HepG2 (cell line): ENCODE measurements around the gene TRMU. TPM values are rescaled to one million over a fixed set of nuclear protein-coding genes. Genes with fewer than 3 reads are reported as not detected.

ENCODE experiments used
- ASH2L ChIP-seq: fragments of 300-600, 200-600 bp; sonication (generic); IDR thresholded peaks from 2 replicates; pipeline ENCODE4 v1.7.0; 2017; ENCODE audit warnings: low read depth, mild to moderate bottlenecking, moderate library complexity, mixed read lengths, low read length; ENCODE audit not compliant: insufficient read length
- FIP1L1 ChIP-seq: fragments of 200-400 bp; formaldehyde crosslinking; IDR thresholded peaks from 2 replicates; pipeline ENCODE4 v1.6.1; 2018; ENCODE audit warnings: low read depth, mild to moderate bottlenecking, low read length, moderate library complexity, borderline replicate concordance; ENCODE audit not compliant: insufficient read depth
- GPN1 ChIP-seq: sonication (generic); formaldehyde crosslinking; IDR thresholded peaks from 2 replicates; pipeline ENCODE4 v1.5.1; 2020; ENCODE audit warnings: missing genetic modification reagents, borderline replicate concordance
- KMT2A ChIP-seq: sonication (generic); formaldehyde crosslinking; IDR thresholded peaks from 2 replicates; pipeline ENCODE4 v1.4.0; 2020; ENCODE audit warnings: missing genetic modification reagents
- MEIS2 ChIP-seq: sonication (generic); formaldehyde crosslinking; IDR thresholded peaks from 2 replicates; pipeline ENCODE4 v1.9.0; 2021; ENCODE audit warnings: mild to moderate bottlenecking, missing genetic modification reagents
- NFIC ChIP-seq: IDR thresholded peaks from 2 replicates; pipeline ENCODE4 v1.6.1; 2012; ENCODE audit warnings: mild to moderate bottlenecking, low read length, inconsistent platforms
- SIX1 ChIP-seq: sonication (generic); formaldehyde crosslinking; IDR thresholded peaks from 2 replicates; pipeline ENCODE4 v1.4.0; 2020; ENCODE audit warnings: missing genetic modification reagents, borderline replicate concordance
- THYN1 ChIP-seq: sonication (generic); formaldehyde crosslinking; IDR thresholded peaks from 2 replicates; pipeline ENCODE4 v1.8.1; 2023; ENCODE audit warnings: low read depth, mild to moderate bottlenecking, moderate library complexity, missing genetic modification reagents, borderline replicate concordance
- XRCC5 ChIP-seq: fragments of 200-400 bp; formaldehyde crosslinking; optimal IDR thresholded peaks from 2 replicates; pipeline ENCODE3; 2017; ENCODE audit warnings: mild to moderate bottlenecking, low read length
- polyA plus RNA-seq, 8 experiments: library from polyadenylated mRNA; depleted of rRNA in 3 of 8; stranded (reverse) in 7 of 8; unstranded in 1 of 8; fragments of >200 nt; fragmentation: Illumina TruSeq in 4 of 8; extraction: Trizol in 4 of 8; gene quantifications; 2 replicates each; pipeline versions ENCODE4 v1.2.1 to v1.2.3, GENCODE V29; 2011 to 2016; ENCODE audit warnings: low read depth in 4 of 8, missing spikeins in 1 of 8, mixed read lengths in 1 of 8; ENCODE audit not compliant: insufficient read depth in 1 of 8
- total RNA-seq, 5 experiments: library from RNA; depleted of rRNA; stranded (reverse); fragments of >200 nt; fragmentation: Illumina TruSeq; extraction: Trizol; gene quantifications; 2 replicates each; pipeline ENCODE4 v1.2.3, GENCODE V29; 2016; ENCODE audit warnings: low read depth in 1 of 5
- TF ChIP-seq, protein P1 (sequence below): sonication (generic); formaldehyde crosslinking; IDR thresholded peaks from 2 replicates; pipeline ENCODE4 v1.5.0; 2020; ENCODE audit warnings: mild to moderate bottlenecking, missing genetic modification reagents, borderline replicate concordance
- TF ChIP-seq, protein P2 (sequence below): sonication (generic); formaldehyde crosslinking; IDR thresholded peaks from 2 replicates; pipeline ENCODE4 v1.4.0; 2020; ENCODE audit warnings: missing genetic modification reagents
- TF ChIP-seq, protein P3 (sequence below): sonication (generic); formaldehyde crosslinking; IDR thresholded peaks from 2 replicates; pipeline ENCODE4 v1.4.0; 2020; ENCODE audit warnings: low read depth, missing genetic modification reagents
- TF ChIP-seq, protein P4 (sequence below): sonication (generic); formaldehyde crosslinking; IDR thresholded peaks from 2 replicates; pipeline ENCODE4 v1.5.1; 2020; ENCODE audit warnings: mild to moderate bottlenecking, missing genetic modification reagents, borderline replicate concordance

TRMU gene
- total and polyA plus RNA-seq, 2 of the 13 experiments (the other 11 are each of a cell fraction or from before 2014, with no cell fraction given) = 31.0 to 50.2 TPM

DNA sequence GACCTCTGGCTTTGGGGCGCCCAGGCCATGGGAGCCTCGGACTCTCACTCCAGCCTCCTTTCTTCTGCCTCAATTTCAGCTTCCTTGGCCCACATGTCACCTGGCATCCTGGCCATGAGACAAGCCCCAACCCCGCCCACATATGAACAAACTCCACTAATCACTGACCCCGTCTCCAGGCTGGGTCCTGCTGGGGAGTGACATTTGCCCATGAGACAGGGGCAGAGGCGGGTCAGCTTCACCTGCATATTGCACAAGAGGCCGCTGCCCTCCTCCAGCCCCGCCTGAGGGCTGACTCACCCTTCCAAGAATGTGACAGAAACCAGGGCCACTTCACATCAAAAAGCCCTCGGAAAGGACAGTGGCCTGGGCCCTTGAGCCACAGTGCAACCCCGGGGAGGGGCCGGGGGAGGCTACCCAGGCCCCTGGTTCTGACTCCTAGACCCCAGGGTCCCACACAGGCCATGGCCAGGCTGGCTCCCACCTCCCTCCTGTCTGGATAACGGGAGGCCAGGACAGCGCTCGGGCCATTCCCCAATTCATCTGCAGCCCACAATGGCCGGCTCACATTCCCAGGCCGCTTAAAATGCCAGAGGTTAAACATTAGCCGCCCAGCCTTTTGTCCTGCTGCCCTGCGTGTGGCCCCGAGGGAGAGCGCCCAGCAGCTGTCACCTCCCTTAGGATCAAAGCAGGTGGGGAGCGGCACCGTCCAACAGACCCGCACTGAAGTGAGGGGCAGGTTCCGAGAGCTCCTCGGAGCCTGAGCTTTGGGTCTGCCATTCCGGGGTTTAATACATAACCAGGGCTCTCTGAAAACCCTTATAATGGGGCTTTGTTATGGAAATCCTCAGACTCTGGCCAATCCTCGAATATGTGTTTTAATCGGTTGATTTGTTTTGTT, 42.3 kb downstream of the TRMU start (continued):
- TF ChIP-seq, protein P1, sequence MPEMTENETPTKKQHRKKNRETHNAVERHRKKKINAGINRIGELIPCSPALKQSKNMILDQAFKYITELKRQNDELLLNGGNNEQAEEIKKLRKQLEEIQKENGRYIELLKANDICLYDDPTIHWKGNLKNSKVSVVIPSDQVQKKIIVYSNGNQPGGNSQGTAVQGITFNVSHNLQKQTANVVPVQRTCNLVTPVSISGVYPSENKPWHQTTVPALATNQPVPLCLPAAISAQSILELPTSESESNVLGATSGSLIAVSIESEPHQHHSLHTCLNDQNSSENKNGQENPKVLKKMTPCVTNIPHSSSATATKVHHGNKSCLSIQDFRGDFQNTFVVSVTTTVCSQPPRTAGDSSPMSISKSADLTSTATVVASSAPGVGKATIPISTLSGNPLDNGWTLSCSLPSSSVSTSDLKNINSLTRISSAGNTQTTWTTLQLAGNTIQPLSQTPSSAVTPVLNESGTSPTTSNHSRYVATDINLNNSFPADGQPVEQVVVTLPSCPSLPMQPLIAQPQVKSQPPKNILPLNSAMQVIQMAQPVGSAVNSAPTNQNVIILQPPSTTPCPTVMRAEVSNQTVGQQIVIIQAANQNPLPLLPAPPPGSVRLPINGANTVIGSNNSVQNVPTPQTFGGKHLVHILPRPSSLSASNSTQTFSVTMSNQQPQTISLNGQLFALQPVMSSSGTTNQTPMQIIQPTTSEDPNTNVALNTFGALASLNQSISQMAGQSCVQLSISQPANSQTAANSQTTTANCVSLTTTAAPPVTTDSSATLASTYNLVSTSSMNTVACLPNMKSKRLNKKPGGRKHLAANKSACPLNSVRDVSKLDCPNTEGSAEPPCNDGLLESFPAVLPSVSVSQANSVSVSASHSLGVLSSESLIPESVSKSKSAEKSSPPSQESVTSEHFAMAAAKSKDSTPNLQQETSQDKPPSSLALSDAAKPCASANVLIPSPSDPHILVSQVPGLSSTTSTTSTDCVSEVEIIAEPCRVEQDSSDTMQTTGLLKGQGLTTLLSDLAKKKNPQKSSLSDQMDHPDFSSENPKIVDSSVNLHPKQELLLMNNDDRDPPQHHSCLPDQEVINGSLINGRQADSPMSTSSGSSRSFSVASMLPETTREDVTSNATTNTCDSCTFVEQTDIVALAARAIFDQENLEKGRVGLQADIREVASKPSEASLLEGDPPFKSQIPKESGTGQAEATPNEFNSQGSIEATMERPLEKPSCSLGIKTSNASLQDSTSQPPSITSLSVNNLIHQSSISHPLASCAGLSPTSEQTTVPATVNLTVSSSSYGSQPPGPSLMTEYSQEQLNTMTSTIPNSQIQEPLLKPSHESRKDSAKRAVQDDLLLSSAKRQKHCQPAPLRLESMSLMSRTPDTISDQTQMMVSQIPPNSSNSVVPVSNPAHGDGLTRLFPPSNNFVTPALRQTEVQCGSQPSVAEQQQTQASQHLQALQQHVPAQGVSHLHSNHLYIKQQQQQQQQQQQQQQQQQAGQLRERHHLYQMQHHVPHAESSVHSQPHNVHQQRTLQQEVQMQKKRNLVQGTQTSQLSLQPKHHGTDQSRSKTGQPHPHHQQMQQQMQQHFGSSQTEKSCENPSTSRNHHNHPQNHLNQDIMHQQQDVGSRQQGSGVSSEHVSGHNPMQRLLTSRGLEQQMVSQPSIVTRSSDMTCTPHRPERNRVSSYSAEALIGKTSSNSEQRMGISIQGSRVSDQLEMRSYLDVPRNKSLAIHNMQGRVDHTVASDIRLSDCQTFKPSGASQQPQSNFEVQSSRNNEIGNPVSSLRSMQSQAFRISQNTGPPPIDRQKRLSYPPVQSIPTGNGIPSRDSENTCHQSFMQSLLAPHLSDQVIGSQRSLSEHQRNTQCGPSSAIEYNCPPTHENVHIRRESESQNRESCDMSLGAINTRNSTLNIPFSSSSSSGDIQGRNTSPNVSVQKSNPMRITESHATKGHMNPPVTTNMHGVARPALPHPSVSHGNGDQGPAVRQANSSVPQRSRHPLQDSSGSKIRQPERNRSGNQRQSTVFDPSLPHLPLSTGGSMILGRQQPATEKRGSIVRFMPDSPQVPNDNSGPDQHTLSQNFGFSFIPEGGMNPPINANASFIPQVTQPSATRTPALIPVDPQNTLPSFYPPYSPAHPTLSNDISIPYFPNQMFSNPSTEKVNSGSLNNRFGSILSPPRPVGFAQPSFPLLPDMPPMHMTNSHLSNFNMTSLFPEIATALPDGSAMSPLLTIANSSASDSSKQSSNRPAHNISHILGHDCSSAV = no peak
- TF ChIP-seq KMT2A (CRISPR knock-in tag) (no peak), THYN1 (CRISPR knock-in tag) (no peak), MEIS2 (CRISPR knock-in tag) (peak; percentile 80), ASH2L (peak; percentile 98), XRCC5 (peak; percentile 65), GPN1 (CRISPR knock-in tag) (no peak), SIX1 (no peak; the same call in 1 of the 2 replicates), NFIC (no peak), FIP1L1 (no peak)
- TF ChIP-seq, protein P2, sequence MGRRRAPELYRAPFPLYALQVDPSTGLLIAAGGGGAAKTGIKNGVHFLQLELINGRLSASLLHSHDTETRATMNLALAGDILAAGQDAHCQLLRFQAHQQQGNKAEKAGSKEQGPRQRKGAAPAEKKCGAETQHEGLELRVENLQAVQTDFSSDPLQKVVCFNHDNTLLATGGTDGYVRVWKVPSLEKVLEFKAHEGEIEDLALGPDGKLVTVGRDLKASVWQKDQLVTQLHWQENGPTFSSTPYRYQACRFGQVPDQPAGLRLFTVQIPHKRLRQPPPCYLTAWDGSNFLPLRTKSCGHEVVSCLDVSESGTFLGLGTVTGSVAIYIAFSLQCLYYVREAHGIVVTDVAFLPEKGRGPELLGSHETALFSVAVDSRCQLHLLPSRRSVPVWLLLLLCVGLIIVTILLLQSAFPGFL = no peak
- TF ChIP-seq, protein P3, sequence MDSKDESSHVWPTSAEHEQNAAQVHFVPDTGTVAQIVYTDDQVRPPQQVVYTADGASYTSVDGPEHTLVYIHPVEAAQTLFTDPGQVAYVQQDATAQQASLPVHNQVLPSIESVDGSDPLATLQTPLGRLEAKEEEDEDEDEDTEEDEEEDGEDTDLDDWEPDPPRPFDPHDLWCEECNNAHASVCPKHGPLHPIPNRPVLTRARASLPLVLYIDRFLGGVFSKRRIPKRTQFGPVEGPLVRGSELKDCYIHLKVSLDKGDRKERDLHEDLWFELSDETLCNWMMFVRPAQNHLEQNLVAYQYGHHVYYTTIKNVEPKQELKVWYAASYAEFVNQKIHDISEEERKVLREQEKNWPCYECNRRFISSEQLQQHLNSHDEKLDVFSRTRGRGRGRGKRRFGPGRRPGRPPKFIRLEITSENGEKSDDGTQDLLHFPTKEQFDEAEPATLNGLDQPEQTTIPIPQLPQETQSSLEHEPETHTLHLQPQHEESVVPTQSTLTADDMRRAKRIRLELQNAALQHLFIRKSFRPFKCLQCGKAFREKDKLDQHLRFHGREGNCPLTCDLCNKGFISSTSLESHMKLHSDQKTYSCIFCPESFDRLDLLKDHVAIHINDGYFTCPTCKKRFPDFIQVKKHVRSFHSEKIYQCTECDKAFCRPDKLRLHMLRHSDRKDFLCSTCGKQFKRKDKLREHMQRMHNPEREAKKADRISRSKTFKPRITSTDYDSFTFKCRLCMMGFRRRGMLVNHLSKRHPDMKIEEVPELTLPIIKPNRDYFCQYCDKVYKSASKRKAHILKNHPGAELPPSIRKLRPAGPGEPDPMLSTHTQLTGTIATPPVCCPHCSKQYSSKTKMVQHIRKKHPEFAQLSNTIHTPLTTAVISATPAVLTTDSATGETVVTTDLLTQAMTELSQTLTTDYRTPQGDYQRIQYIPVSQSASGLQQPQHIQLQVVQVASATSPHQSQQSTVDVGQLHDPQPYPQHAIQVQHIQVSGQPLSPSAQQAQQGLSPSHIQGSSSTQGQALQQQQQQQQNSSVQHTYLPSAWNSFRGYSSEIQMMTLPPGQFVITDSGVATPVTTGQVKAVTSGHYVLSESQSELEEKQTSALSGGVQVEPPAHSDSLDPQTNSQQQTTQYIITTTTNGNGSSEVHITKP (CRISPR knock-in tag) = peak; percentile 34; the same call in 1 of the 2 replicates
- TF ChIP-seq, protein P4, sequence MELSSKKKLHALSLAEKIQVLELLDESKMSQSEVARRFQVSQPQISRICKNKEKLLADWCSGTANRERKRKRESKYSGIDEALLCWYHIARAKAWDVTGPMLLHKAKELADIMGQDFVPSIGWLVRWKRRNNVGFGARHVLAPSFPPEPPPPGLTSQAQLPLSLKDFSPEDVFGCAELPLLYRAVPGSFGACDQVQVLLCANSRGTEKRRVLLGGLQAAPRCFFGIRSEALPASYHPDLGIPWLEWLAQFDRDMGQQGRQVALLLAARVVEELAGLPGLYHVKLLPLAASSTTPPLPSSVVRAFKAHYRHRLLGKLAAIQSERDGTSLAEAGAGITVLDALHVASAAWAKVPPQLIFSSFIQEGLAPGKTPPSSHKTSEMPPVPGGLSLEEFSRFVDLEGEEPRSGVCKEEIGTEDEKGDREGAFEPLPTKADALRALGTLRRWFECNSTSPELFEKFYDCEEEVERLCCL (CRISPR knock-in tag) = no peak
